ENCODE data around the gene RPL9. TPM values are rescaled to one million over a fixed set of nuclear protein-coding genes. Genes with fewer than 3 reads are reported as not detected.

Gene RPL9
- total RNA-seq, 2 donors from 2014 or later, result 1,341 to 1,760 TPM

- no peaks in the 10 kb centered on the region for H3K27me3 Mint-ChIP-seq (ENCODE audit: insufficient read depth)
- WGBS, 2 experiments (ENCODE audit: insufficient coverage in 1 of 2, insufficient read length in 1 of 2), result 90 to 93% methylated on average over 2 to 4 of the region's 4 CpGs
- Histone ChIP-seq H3K9me3 (ENCODE audit: control insufficient read depth, low read length) (no peaks in the 10 kb centered on the region), H3K9ac (ENCODE audit: extremely low read depth, low read length, poor library complexity, severe bottlenecking) (no peak overlapping the region), H3K4me3 (ENCODE audit: low read length) (no peak overlapping the region), H3K27me3 (ENCODE audit: control insufficient read depth, insufficient read depth, low read length, poor library complexity, severe bottlenecking) (no peaks in the 10 kb centered on the region), H3K36me3 (ENCODE audit: control insufficient read depth, insufficient read depth, low read length) (peaks cover 27% of the 10 kb centered on the region), H3K27ac (ENCODE audit: low read depth, low read length) (no peak overlapping the region), H3K4me1 (ENCODE audit: control insufficient read depth, insufficient read depth, low read length) (no peaks in the 10 kb centered on the region)
- H3K36me3 Mint-ChIP-seq (ENCODE audit: low read depth), result peaks cover 17% of the 10 kb centered on the region
- H3K4me1 Mint-ChIP-seq, result no peaks in the 10 kb centered on the region
- DNase-seq, result no peak
- H3K4me3 Mint-ChIP-seq, result no peak overlapping the region
- H3K27ac Mint-ChIP-seq, result no peak overlapping the region
- TF ChIP-seq, protein P1, sequence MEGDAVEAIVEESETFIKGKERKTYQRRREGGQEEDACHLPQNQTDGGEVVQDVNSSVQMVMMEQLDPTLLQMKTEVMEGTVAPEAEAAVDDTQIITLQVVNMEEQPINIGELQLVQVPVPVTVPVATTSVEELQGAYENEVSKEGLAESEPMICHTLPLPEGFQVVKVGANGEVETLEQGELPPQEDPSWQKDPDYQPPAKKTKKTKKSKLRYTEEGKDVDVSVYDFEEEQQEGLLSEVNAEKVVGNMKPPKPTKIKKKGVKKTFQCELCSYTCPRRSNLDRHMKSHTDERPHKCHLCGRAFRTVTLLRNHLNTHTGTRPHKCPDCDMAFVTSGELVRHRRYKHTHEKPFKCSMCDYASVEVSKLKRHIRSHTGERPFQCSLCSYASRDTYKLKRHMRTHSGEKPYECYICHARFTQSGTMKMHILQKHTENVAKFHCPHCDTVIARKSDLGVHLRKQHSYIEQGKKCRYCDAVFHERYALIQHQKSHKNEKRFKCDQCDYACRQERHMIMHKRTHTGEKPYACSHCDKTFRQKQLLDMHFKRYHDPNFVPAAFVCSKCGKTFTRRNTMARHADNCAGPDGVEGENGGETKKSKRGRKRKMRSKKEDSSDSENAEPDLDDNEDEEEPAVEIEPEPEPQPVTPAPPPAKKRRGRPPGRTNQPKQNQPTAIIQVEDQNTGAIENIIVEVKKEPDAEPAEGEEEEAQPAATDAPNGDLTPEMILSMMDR (conservative IDR thresholded peaks at IDR 0.05), result no peak
- no peaks in the 10 kb centered on the region for H3K9me3 Mint-ChIP-seq
These were observed 36.9 kb upstream of the RPL9 start for GRCh38 chr4:39495446-39496213.

- 95% methylated on average over 1 of the region's 1 CpG; no CpG with 5 or more reads in 1 of the 2 experiments for WGBS, 2 experiments (ENCODE audit: insufficient coverage in 1 of 2, insufficient read length in 1 of 2)
- Mint-ChIP-seq H3K36me3 (ENCODE audit: low read depth) (peaks cover 12% of the 10 kb centered on the region), H3K4me3 (no peak overlapping the region), H3K27ac (no peak overlapping the region), H3K4me1 (no peaks in the 10 kb centered on the region), H3K9me3 (no peaks in the 10 kb centered on the region), H3K27me3 (ENCODE audit: insufficient read depth) (no peaks in the 10 kb centered on the region)
- no peak overlapping the region for H3K9ac ChIP-seq (ENCODE audit: extremely low read depth, low read length, poor library complexity, severe bottlenecking)
- H3K4me1 ChIP-seq (ENCODE audit: control insufficient read depth, insufficient read depth, low read length), result no peaks in the 10 kb centered on the region
- H3K36me3 ChIP-seq (ENCODE audit: control insufficient read depth, insufficient read depth, low read length), result peaks cover 15% of the 10 kb centered on the region
- DNase-seq, result no peak
- H3K27ac ChIP-seq (ENCODE audit: low read depth, low read length), result no peak overlapping the region
- H3K4me3 ChIP-seq (ENCODE audit: low read length), result no peak overlapping the region
- H3K9me3 ChIP-seq (ENCODE audit: control insufficient read depth, low read length), result no peaks in the 10 kb centered on the region
- no peaks in the 10 kb centered on the region for H3K27me3 ChIP-seq (ENCODE audit: control insufficient read depth, insufficient read depth, low read length, poor library complexity, severe bottlenecking)
- TF ChIP-seq, protein P1 (conservative IDR thresholded peaks at IDR 0.05), result no peak
These were observed 35.6 kb upstream of the RPL9 start for GRCh38 chr4:39494354-39494753.

GRCh38 chr4:39490322-39490721 is 31.6 kb upstream of the RPL9 start:
- H3K4me1 ChIP-seq (ENCODE audit: control insufficient read depth, insufficient read depth, low read length), result no peaks in the 10 kb centered on the region
- H3K27ac Mint-ChIP-seq, result no peak overlapping the region
- H3K27me3 Mint-ChIP-seq (ENCODE audit: insufficient read depth), result no peaks in the 10 kb centered on the region
- H3K27me3 ChIP-seq (ENCODE audit: control insufficient read depth, insufficient read depth, low read length, poor library complexity, severe bottlenecking), result no peaks in the 10 kb centered on the region
- whole genome bisulfite sequencing, 2 experiments (ENCODE audit: insufficient coverage in 1 of 2, insufficient read length in 1 of 2), result 92 to 100% methylated on average over 2 of the region's 2 CpGs
- H3K4me3 ChIP-seq (ENCODE audit: low read length), result no peak overlapping the region
- no peaks in the 10 kb centered on the region for H3K9me3 ChIP-seq (ENCODE audit: control insufficient read depth, low read length)
- no peak overlapping the region for H3K4me3 Mint-ChIP-seq
- H3K9me3 Mint-ChIP-seq, result no peaks in the 10 kb centered on the region
- H3K27ac ChIP-seq (ENCODE audit: low read depth, low read length), result no peak overlapping the region
- H3K36me3 ChIP-seq (ENCODE audit: control insufficient read depth, insufficient read depth, low read length), result no peaks in the 10 kb centered on the region
- no peak for DNase-seq
- TF ChIP-seq, protein P1 (conservative IDR thresholded peaks at IDR 0.05), result no peak
- no peaks in the 10 kb centered on the region for H3K36me3 Mint-ChIP-seq (ENCODE audit: low read depth)
- no peak overlapping the region for H3K9ac ChIP-seq (ENCODE audit: extremely low read depth, low read length, poor library complexity, severe bottlenecking)
- H3K4me1 Mint-ChIP-seq, result no peaks in the 10 kb centered on the region

Measured in endodermal cell (in vitro differentiated cells).